HK-2 (cell line): ENCODE data around the gene PRLHR.

Experiments used
- DNase-seq: peaks from one replicate; pipeline ENCODE4 v3.0.0-alpha.2; 2018; ENCODE audit not compliant: unreplicated experiment

PRLHR gene

DNA sequence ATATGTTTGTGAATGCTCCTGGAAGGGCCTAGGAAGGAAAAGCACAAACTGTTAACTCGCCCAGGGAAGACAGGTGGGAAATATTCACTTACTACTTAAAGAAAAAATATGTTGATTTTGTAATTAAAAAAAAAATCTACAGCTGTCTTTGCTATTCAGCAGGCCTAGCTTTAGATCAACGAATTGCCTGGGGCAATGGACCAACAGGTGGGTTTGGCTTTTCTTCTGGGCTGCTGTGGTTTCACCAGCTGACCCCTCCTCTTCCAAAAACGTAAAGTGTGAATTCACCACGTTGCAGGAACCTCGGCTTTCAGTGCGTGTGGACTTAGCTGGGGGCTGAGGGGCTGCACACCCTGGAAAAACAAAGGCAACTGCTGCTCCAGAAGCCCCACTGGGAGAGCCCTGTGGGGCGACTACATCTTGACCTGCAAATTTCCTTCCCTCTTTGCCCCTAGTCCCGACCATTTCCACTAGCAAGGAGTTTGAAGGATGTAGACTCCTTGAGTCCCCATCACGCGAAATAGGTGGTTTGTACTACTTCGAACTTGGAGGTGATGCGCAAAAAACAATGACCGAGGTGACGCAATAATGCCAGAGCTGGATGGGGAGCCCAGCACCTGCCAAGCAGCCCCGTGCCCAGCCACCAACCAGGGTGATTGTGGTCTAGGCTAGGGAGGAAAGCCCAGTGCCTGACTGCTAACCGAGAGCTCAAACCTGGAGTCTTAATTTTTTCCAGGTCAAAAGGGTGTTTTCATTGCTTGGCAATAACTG lies 7.4 kb downstream of the PRLHR start:
- DNase-seq: no peak

GRCh38 chr10:118586911-118587310 lies 8.5 kb downstream of the PRLHR start:
- DNase-seq: no peak

DNA sequence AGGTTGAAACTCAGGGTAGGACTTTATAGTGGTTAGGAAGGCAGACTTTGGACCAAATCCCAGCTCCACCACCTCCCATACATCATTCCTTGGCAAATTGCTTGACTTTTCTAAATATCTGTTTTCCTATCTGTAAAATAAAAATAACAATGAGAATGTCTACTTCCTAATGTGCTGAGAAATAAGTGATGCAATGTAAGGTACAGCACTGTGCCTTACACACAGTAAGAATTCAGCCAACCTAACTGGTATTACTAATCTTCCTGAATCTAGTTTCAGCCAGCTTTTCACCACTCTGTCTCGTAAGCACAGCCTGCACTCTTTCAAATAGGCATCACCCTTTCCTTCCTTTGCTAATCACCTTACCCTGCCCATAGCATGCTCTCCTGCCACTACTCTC lies 9.7 kb downstream of the PRLHR start:
- DNase-seq: no peak

DNA sequence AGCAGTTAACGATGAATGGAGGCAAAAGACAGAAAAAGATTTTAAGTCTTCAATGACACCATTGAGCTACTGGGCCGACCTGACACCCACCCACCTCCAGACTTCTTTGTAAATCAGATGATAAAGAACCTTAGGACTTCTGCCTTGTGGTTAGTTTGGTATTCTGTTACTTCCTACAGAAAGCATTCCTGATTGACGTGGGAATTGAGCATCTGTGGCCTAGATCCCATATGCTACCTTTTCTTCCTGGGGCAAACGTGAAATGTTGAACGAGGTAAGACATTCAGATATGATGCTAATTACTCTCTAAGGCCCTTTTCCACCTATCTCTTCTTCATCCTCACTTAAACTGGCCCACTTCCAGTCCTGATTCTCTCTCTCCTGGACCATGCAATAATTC lies 10.2 kb downstream of the PRLHR start:
- DNase-seq: no peak

DNA sequence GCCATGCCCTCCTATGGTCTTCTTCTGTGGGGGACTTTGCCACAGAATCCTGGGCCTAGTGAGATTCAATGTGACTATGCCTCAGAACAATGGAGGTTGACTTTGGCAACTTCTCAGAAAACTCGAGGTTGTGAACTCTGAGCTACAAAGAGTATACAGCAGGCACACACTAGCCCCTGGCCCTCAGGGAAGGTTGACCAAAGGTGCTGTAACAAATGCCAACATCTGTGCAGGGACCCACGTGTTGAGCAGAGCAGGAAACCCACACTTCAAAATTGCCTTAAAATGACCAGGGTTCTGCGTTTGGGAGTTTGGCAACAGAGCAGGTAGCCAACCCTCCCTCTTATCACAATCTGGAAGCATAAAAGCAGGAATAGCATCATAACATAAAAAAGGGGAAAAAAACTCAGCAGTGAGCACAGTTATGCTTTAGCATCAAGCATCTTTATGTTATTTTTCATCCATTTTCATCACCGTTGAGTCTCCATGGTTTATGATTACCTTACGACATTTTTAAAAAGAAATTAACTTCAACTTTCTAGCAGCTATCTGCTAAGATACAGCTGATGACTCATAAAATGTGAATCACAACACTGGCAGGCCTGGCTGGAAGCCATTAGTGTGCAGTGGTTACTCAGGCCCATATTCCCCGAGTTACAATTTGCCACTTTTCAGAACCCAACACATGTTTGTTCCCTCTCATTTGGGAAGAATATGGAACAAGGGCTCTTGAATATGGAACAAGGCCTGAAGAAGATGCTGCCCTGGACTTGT lies 11.1 kb downstream of the PRLHR start:
- peak; percentile 37 for DNase-seq

DNA sequence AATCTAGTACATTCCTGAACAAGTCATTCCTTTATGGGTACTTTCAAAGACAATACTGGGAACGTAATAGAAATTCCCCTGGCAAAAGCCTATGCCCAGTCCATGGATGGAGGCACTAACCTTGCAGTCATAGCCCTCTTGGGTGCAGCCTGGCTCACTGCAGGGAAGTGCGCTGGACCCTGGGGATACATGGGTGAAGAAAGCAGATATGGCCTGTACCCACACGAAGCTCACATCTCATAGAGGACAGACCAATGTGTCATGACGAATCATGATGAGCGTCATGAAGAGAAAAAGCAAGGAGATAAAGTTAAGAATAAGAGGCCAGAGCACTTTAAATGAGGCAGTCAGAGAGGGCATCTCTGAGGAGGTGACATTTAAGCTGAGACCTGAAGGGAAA lies 11.8 kb downstream of the PRLHR start:
- no peak for DNase-seq

- DNase-seq: no peak
These were observed 12.9 kb downstream of the PRLHR start for GRCh38 chr10:118582511-118582910.

- no peak for DNase-seq
These were observed 14.1 kb downstream of the PRLHR start for GRCh38 chr10:118581340-118581739.

DNA sequence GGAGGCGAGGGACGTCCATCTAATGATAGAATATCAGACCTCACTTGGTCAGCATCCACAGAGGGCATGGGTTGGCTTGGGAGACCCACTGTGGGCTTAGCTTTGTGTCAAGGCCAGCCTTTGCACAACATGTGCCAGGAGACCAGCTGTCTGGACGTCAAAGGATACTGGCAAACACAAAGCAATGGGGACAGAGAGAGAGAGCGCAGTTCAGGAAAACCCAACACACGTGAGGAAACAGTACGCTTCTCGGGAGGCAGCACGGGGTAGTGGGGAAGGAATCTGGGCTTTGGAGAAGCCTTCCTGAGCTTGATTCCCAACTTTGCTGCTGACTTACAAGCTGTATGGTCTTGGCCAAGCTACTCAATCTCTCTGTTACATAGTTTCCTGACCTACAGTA lies 14.7 kb downstream of the PRLHR start:
- no peak for DNase-seq

GRCh38 chr10:118573512-118573911 lies 21.9 kb downstream of the PRLHR start:
- no peak for DNase-seq

DNA sequence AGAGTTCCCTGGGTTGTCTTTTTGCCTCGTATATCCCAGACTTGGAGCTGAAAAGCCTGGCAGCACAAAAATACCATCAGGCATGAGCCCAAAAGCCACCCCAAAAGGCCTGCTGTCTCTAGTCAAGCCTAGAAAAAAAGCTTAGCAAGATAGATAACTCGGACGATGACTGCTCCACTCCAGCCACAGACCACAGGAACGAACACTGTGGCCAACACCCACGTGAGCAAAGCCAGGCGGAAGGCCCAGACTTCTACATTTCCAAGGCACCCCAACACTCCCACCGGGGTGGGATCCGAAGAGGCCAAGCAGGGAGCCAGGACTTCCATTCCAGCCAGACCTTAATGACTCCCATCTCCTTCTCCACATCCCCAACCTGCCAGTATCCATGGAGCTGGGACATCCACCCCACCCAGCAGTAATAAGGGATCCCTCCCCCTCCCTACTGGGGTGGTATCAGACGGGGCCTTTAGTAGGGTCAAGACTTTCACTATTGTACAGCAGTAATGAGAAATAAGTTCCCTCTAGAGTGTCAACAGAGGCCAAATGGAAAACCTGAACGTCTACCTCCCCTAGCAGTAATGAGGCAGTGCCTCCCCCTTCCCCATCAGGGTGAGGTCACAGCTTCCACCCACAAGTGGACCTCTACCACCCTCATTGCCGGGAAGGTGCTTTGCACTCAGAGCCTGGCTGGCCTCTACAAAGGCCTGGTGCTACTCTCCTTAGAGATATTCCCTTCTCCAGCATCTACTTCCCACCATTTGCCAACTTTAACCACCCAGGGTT lies 23.0 kb downstream of the PRLHR start:
- DNase-seq: no peak

GRCh38 chr10:118571123-118571522 lies 24.3 kb downstream of the PRLHR start:
- no peak for DNase-seq

DNA sequence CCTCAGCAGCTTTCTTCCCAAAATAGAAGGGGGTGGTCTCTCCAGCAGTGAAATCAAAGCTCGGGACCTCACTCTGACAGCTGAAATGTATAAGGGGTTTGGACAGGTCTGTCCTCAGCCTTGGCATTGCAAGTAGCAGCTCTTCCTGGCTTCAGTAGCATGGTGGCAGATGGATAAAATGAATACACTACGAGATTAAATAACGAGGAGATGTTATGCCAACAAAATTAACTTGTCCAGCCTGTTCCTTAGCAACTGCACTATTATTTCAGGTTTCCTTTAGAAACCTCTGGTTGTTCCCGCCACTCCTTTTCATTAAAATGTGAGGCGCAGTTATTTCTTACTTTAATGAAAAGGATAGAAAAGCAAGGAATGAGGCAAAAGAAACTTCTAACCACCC lies 24.9 kb downstream of the PRLHR start:
- DNase-seq: no peak

GRCh38 chr10:118569882-118570252 lies 25.6 kb downstream of the PRLHR start:
- no peak for DNase-seq

GRCh38 chr10:118569241-118569881 lies 26.1 kb downstream of the PRLHR start:
- DNase-seq: no peak

DNA sequence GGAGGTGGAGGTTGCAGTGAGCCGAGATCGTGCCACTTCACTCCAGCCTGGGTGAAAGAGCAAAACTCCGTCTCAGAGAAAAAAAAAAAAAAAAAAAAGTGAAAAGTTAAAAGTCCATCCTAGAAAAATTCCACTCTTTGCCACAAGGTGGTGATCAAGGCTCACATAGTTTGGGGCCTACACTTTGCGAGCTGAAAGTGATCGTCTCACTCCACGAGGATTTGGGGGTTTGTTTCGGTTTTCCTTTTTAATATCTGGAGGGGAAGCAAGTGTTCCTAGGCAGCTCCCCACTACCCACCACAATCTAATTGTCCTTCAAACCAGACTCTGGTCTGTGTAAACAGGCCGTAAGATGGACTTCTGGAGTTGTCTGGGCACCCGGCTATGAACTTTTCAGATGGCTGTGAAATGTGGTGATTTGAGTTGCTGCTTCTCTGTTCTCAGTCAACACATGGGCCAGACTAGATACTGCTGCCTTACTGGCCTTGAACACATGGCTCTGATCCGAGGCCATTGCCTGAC lies 27.1 kb downstream of the PRLHR start:
- DNase-seq: peak; percentile 39

DNA sequence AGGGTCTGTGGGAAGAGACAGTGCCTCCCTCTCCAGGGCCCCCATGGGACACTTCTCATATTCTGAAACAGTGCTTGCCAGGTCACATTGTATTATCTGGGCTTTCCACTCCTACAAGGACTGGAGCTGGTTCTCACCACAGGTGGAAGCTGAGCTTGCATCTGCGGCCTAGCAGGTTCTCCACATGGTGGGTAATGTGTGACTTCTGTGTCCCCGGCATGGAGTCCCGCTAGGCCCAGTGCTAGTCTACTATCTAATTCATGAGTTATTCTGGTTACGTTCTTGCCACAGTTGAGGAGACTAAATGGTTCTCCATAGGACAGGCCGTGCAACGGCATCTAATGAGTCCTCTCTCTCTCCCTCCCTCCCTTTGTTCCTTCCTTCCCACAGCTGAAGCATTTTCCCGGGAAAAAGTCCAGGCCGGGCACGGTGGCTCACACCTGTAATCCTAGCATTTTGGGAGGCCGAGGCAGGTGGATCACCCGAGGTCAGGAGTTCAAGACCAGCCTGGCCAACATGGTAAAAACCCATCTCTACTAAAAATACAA lies 27.7 kb downstream of the PRLHR start:
- DNase-seq: no peak

DNA sequence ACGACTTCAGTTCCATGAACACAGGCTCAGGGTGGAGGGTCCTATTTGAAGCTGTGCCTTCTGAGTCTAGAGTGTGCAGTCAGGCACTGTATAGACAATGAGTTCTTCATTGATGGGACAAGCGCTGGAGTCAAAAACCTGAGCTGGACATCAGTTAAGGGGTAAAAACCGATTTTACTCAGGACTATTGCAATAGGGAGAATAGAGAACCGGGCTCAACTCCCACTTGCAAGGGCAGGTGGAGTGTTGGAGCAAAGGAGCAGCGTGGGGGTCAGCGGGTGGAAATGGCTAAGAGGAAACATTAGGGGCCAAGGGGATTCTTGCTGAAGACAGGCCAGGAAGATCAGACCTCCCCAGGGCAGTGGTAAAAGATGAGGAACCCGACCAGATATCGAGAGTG lies 28.5 kb downstream of the PRLHR start:
- DNase-seq: no peak

- DNase-seq: no peak
These were observed 30.0 kb downstream of the PRLHR start for GRCh38 chr10:118565301-118566075.

DNA sequence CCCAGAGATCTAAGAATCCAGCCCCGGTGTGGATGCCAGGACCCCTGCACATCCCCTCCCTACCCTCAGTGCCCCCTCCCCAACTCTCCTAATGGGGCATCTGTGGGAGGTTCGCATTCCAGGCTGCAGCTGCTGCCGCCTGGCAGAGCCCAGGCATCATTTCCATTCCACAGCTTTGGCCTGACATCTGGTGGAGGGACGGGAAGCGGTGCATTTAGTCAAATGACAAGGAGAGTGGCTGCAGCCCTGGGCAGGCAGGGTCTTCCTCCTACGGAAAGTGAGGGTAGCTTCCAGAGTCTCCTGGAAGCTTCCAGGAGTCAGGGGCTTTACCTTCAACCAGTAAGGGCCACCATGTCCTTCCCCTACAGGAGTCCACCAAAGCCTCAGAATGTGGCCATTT lies 30.8 kb downstream of the PRLHR start:
- no peak for DNase-seq

DNA sequence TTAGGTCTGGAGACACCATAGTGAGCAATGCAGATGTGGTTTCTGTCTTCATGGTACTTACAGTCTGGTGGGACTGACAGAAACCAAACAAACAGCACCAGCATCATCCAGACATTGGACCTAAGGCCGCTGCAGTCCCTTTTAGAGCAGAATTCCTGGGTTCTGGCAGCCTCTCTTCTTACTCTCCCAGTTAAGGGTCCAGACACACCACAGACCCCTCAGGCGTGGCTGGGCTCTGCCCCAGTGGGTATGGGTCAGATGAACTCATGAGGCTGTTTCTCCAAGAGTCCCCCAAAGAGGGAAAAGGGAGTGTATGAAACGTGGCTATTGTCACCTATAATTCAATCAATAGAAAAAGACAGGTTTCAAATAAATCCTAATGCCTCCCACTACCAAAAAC lies 31.3 kb downstream of the PRLHR start:
- DNase-seq: no peak
